KG1 (cell line): ENCODE results near the gene WDR35.
"Not testable (repeated sequence)": the region's sequence is repeated elsewhere in the genome, so short reads cannot be mapped to it uniquely, and the experiment has no call there.

Experiments
- DNase-seq: peaks from one replicate; lab custom pipeline; 2025; lab: John Stamatoyannopoulos, UW

The WDR35 gene

DNA sequence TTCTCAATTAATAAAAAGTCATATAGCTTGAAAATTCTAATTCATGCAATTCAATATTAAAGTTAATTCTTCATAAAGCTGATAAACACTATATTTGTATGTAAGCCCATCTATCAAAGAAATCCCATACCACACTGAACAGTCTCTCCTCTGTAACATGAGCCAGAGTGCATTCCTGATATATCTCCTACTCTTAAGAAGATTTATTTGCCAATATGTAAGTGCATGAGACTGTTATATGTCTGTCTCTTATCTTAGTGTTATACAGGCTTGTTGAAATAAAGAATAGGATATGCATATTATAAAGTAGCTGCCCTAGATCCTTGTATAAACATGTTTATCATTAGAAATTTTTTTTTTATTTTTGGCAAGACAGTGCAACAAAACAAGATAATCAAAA, 47.7 kb downstream of the WDR35 start:
- DNase-seq, result no peak

DNA sequence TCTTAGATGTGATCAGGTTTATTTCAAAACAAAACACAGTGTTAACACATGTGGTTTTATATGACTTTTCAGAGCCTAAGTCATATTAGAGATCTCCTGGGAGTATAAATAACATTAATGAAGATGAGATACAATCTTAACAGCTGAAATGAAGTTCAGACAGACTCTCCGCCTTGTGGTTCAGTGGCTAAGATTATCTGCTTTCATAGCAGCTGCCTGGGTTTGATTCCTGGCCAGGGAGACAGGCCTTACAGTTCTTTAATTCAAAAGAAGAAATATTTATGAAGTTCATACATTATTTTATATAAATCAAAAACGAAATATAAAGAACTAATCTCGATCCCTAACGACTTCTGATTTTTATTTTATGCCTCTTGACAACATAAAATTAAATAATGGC, 52.9 kb downstream of the WDR35 start:
- no peak for DNase-seq

DNA sequence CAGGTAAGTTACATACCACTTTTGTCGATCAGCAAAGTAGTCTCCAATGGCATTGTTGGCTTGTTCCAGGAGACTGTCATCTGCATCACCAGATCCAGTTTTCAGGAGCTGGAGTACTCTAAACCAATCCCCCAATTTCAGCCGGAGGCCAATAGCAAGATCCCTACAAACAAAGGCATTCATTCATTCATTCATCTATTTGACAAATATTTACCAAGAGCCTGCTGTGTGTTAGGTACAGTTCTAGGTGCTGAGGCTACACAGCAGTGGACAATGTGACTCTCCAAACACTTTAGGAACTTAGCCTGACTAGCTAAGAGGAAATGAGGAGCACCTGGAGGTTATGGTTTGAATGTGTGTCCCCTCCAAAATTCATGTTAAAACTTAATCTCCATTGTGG, 53.7 kb downstream of the WDR35 start:
- DNase-seq, result no peak

DNA sequence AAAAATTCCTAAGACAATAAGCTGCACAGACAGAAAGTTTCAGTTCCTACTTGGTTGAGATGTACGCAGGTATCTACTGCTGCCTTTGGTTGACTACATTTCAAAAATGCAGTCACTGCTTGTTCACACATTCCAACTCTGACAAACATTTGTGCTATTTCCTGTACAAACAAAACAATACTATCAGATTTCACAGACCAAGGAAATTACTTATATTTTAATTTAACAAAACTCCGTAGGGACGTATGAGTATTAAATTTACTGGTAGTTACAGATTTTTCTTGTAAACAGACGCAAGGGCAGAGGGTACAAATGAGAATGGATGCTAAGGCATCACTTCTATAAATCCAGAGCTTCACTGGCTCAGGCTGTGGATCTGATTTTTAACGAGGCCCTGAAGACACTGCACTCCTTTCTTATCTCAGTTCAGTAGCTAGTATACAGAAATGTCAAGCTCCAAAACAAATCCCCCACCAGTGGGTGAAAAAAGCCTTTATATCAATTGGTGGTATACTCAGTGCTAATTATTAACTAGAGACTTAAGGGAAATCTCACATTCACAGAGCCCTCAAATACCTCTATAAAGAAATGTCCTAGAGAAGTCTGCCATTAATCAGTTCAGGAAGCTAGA, 56.4 kb downstream of the WDR35 start:
- no peak for DNase-seq

DNA sequence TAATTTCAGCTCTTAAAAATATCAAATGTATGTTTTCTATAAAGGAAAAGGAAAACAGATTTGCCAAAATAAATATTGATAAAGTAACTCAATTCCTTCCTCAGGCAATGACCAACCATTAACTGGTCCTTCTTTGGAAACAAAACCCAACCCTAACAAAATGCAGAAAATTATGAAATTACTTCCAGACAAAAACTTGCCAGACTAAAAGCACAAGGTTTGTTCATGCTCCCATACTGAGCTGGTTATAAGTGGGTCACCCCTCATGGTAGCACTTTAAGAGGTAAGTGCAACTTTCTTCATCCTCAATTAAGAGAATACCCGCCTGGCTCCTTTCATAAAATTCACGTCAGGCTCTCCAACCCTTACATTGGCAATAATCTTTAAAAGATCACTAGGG, 57.0 kb downstream of the WDR35 start:
- no peak for DNase-seq

DNA sequence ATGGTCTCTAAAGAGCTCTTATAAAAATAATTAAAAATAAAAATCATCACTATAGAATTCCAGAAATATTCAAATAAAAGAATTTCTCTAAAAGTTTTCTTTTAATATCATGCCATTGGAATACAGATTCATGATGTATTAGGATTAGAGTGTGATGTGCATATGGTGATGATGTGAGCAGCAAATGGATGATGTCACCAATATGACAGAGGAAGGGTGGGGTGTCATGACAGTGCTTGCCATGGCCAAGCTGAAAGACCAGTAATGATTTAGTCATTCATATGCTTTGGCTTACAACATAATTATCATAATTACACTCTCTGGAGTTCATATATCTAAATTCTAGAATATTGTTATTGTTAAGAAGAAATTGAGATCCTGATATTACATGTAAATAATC, 60.7 kb downstream of the WDR35 start:
- no peak for DNase-seq

DNA sequence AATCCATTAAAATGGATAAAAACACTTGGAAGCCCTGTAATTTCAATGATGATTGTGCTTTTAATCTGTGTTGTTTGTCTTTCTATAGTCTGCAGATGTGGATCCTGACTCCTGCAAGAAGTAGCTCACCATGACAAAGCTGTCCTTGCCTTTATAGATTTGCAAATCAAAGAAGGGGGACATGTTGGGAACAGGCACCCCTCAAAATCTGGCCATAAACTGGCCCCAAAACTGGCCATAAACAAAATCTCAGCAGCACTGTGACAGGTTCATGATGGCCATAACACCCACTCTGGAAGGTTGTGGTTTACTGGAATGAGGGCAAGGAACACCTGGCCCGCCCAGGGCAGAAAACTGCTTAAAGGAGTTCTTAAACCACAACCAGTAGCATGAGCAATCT, 62.1 kb downstream of the WDR35 start:
- DNase-seq, result not testable (repeated sequence)

DNA sequence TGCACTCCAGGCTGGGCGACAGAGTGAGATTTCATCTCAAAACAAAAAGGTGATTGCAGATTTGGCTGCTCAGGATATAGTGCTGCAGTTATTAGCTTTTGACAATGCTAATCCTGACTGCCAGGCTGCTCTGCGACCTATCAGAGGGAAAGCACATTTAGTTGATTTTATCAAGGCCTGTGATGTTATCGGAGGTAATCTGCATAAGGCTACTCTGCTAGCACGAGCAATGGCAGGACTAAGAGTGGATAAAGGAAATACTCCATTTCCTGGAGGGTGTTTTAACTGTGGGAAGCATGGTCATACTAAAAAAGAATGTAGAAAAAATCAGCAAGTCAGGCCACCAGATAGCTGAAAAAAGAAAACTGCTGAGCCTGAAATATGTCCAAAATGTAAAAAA, 65.4 kb downstream of the WDR35 start:
- not testable (repeated sequence) for DNase-seq

DNA sequence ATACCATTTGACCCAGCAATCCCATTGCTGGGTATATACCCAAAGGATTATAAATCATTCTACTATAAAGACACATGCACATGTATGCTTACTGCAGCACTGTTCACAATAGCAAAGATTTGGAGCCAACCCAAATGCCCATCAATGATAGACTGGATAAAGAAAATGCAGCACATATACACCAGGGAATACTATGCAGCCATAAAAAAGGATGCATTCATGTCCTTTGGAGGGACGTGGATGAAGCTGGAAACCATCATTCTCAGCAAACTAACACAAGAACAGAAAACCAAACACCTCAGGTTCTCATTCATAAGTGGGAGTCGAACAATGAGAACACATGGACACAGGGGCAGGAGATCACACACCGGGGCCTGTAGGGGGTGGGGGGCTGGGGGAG, 67.7 kb downstream of the WDR35 start:
- DNase-seq, result not testable (repeated sequence)

DNA sequence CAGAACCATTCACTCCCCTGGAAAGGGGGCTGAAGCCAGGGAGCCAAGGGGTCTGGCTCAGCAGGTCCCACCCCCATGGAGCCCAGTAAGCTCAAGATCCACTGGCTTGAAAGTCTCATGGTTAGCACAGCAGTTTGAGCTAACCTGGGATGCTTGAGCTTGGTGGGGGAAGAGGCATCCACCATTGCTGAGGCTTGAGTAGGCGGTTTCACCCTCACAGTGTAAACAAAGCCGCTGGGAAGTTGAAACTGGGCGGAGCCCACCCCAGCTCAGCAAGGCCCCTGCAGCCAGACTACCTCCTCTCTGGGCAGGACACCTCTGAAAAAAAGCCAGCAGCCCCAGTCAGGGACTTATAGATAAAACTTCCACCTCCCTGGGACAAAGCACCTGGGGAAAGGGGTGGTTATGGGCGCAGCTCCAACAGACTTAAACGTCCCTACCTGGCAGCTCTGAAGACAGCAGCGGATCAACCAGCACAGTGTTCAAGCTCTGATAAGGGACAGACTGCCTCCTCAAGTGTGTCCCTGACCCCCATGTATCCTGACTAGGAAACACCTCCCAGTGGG, 73.4 kb downstream of the WDR35 start:
- DNase-seq, result no peak

DNA sequence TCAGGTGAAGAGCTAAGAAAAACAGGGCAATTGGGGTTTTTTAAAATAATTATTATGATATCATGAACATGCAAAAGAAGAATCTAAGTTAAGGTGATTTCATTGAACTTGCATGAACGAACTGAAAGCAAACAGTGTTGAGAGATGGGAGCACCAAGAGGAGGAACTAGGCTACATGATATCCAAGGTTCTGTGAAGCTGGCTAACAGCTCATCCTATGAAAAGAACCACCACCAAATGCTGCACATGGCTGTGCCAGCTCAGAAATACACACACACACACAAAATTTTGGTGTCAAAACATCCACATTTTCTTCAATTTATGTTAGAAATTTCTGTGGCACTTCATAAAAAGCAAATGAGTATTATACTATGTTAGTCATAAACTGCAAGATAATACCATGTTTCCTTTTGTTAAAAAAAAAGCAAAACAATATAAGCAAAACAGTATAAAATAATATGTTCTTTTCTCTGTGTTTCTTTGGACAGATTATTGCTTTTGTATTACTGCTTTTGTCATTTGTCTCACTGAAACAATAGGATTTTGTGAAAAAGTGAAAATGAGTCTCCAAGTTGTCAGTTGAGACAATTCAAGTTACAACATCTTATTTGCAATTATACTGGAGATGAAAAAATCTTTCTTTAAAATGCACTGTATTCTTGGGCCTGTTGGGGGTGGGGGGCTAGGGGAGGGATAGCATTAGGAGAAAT, 75.5 kb downstream of the WDR35 start:
- DNase-seq, result no peak

DNA sequence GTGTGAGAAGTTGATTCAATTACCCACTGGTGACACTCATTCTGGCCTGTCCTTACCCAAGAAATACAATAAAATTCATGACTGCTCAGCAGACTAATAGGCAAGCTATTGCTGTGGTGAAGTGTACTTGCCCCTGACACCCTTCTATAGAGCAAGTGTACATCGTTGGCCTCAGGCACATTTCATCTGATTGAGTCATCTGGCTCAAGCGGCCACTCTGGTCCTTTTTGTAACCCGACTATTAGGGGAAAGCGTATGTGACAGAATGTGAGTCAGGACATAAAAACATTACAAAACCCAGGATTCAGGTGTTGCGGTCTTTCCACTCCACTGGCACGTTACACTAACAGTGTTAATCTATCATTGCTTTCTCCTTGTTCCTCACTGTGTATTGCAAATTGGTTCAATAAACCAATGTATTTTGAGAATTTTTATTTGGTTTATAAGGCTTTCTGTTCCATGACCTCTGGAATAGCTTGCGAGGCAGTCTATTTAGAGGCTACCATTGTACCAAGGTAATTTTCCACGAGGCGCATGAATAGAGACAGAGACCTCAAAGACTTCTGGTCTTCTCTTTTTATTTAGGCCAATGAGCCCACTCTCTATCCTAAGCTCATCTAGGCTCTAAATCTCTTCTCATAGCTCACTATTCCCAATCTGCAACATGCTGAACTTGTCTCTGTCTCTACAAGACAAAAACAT, 77.9 kb downstream of the WDR35 start:
- no peak for DNase-seq

DNA sequence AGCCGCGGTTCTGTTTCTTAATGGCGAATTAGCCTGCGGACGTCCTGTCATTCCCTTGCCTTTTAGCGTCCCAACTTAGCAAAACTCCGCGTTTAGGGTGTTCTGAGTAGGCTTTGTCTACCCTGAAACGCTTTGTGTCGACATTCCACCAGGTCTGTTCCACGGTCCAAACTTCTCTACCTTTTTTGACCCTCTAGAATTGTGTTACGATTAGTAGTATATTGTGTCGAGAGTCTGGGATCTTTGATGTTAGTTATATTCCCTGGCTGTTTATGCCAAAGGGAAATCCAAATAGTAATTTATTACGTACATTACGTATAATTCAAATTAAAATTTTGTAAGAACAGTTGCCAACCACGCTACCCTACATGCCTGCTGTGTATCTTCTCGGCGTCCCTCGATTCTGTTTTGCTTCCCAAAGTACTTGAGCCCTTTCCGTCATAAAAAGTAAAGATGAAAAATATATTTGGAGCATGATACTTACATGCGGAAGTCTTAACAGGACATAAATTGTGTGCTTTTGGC, 87.6 kb downstream of the WDR35 start:
- no peak for DNase-seq

DNA sequence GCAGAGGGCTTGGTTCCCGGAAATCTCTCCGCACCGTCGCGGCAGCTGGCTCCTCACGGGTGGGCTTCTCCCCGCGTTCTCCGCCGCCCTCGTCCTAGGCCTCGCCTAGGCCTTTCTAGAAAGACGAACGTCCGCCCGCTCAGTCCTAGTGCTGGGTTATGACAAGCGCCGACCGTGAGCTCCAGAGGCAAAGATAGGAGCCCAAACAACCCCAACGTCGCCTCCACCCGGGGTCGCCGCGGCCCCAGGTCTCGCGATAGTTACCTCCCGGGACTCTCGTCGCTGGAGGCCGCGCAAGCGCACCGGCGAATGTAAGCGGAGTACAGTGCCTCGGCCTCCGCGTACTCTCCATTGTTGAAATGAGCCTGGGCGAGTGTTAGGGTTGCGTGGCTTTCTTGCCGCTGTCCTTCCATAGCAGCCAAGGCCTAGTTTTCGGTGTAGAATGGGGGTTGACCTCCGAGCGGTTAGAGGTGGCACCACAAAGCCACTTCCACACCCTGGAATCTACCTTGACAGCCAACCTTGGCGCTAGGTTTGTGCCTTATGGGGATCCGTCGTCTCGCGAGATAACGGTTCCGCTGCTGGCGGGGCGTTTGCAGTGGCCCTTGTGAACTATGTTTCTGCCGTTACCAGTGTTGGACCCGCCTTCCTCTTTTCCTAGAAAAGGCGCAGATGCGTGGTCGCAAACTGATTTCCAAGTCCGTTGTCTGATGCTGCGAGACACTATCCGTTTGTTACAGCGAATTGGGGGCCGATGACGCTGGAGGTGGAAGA, 88.3 kb downstream of the WDR35 start, which contains the start of gene TTC32:
TTC32 (minus strand) TSS at position 542 of the 774 bp plus-strand sequence; CDS start at position 413, 129 bp downstream.
- DNase-seq, result peak; percentile 99

DNA sequence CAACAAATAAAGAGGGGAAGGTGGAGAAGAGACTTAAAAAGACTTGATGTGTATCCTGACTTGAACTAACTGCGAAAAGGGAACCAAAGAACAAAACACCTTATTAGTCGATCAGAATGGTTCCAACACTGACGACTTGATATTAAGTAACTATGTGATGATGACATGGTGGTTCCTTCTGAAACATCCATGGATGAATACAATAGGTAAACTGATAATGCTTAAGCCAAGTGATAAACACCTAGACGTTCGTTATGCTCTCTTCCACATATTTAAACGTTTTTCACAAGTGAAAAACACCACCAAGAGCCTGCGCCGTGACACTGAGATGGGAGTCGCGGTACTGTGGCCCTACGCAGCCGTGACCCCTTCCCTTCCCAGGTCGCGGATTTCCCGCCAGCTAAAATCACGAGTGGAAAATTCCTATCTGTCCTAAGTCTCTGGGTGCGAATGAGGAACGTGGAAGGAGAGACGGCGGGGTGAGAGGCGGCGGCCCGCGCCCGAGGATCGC, 88.9 kb downstream of the WDR35 start:
- no peak for DNase-seq

DNA sequence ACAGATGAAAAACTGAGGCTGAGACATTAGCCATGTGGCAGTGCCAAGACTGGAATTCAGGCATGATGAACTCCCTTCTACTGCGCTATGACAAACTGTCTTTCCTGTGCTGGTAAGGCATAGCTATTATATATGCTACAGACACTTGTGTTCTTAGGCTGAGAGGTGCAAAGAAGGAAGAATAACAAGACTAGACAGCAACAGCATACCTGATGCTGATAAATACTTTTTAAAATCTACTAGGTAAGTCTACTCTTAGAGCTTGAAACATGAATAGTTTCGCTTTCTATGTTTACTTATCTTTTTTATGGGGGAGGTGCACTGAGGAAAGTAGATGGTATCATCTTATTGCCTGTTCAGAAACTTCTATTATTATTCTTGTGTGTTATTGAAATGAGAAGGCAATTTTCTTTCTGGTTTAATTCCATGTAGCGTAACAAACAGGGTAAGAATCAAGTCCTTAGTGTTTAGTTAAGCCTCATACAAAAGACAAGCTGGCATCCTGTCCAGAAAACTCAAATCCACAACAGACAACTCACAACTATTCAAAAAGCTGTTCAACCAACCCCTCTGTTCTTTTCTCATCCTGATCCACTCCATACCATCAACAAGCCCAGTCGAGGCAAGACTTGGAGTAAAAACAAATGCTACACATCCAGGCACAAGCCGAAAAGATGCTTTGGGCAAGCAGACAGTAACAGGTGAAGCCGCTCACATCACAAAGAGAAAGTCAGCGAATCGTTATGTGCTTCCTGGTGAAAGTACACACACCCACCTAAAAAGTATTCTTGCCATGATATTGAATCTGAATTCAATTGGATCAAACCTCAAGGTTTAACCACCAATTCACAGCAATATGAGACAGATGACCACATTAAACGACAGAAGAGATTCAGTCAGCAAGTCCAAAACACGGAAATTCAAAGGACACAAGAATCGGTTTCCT, 89.6 kb downstream of the WDR35 start:
- DNase-seq, result no peak

DNA sequence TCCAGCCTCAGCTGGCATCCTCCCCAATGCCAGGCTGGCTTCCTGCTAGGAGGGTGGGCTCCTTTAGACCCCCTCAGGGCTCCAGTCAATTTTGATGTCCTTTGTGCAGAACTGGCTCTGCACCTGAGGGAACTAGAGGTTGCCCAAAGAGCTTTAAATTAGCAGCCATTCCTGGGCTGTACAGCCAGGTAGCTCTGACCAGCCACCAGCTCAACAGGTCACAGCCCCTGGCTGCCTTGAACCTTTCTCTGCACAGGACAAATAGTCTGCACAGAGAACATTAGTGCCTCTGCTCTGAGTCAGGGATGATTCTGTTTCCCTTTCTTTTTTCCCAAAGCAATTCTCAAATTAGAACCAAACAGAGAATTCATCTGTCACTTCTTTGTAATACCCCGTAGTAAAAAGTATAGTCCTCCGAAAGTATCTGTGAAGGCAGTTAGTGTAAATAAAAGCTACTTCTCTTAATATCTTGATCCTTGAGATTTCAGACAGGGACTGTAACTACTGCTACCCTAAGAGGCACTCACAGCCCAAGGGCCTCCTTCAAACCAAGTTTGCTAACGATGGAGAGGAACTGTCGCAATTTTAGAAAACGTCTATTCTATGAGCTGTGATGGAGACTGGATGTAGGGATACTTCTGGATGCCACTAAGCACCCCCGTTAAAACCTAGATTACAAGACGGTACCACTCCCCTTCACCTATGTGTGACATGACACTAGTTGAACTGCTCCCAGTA, 91.1 kb downstream of the WDR35 start:
- DNase-seq, result no peak

DNA sequence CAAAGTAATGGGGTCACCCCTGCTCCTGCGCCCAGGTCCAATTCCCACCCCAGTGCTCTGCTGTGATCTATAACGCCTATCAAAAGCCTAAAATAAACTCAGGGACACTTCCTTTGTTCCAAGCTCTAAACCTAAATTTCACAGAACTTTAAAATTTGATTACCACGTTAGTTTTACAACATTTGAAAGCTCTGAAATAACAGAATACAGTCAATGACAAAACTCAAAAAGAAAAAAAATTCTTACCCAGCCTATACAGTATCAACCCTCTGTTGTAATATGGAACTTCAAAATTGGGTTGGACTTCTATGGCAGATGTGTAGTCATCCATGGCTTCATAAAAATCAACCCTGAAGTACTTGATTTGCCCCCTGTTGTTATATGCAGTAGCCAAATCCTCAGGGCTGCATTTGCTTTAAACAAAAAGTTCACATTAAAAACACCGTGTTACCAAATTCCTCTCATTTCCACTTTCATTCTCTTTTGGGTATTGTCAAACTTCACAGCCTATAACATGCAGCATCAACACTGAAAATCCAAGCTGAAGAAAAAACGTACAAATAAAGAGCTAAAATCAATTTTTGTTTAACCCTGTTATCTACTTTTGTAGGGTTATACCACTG, 92.2 kb downstream of the WDR35 start:
- no peak for DNase-seq

DNA sequence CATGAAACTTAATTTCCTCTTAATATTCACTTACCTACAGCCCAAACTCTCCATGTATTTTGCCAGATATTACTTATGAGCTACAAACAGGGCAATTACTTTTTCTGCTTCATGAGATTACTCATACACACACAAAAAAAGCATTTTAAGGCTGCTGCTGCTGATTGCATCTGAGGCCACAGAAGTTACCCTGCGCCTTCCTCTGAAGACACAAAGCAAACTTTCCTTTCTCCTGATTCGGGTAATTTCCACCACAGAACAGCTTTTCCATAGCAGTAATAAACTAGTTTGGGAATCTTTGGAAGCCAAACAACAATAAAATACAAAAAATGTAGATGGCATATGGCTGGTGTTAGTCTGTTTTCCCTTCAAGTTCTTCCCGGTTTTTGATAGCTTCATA, 94.4 kb downstream of the WDR35 start:
- no peak for DNase-seq
